ENCODE measurements around the gene IFNK. TPM values are rescaled to one million over a fixed set of nuclear protein-coding genes. Genes with fewer than 3 reads are reported as not detected.

IFNK gene
- total RNA-seq, 1 donor from 2014 or later, result not detected

- no peak for TF ChIP-seq CTCF (IDR thresholded peaks at IDR 0.05; ENCODE audit: partially characterized antibody, unreplicated experiment)
- Mint-ChIP-seq H3K36me3 (ENCODE audit: unreplicated experiment) (no peaks in the 10 kb centered on the region), H3K4me3 (ENCODE audit: unreplicated experiment) (no peak overlapping the region), H3K27me3 (ENCODE audit: unreplicated experiment) (no peaks in the 10 kb centered on the region), H3K27ac (ENCODE audit: unreplicated experiment) (no peak overlapping the region), H3K4me1 (ENCODE audit: low read depth, unreplicated experiment) (peaks cover 8% of the 10 kb centered on the region), H3K9me3 (ENCODE audit: unreplicated experiment) (no peaks in the 10 kb centered on the region)
- DNase-seq, result no peak
Measured at GRCh38 chr9:27536168-27536567, 12.1 kb downstream of the IFNK start.

- Mint-ChIP-seq H3K4me1 (ENCODE audit: low read depth, unreplicated experiment) (peaks cover 8% of the 10 kb centered on the region), H3K9me3 (ENCODE audit: unreplicated experiment) (no peaks in the 10 kb centered on the region), H3K27me3 (ENCODE audit: unreplicated experiment) (no peaks in the 10 kb centered on the region), H3K4me3 (ENCODE audit: unreplicated experiment) (no peak overlapping the region), H3K36me3 (ENCODE audit: unreplicated experiment) (no peaks in the 10 kb centered on the region), H3K27ac (ENCODE audit: unreplicated experiment) (no peak overlapping the region)
- no peak for DNase-seq
- TF ChIP-seq CTCF (IDR thresholded peaks at IDR 0.05; ENCODE audit: partially characterized antibody, unreplicated experiment), result no peak
Measured at GRCh38 chr9:27537027-27537435, 12.9 kb downstream of the IFNK start.

GRCh38 chr9:27537756-27538155 lies 13.7 kb downstream of the IFNK start:
- Mint-ChIP-seq H3K9me3 (ENCODE audit: unreplicated experiment) (no peaks in the 10 kb centered on the region), H3K36me3 (ENCODE audit: unreplicated experiment) (no peaks in the 10 kb centered on the region), H3K27ac (ENCODE audit: unreplicated experiment) (no peak overlapping the region), H3K4me1 (ENCODE audit: low read depth, unreplicated experiment) (peaks cover 6% of the 10 kb centered on the region), H3K4me3 (ENCODE audit: unreplicated experiment) (no peak overlapping the region), H3K27me3 (ENCODE audit: unreplicated experiment) (no peaks in the 10 kb centered on the region)
- no peak for DNase-seq
- no peak for TF ChIP-seq CTCF (IDR thresholded peaks at IDR 0.05; ENCODE audit: partially characterized antibody, unreplicated experiment)

- Mint-ChIP-seq H3K4me1 (ENCODE audit: low read depth, unreplicated experiment) (peaks cover 2% of the 10 kb centered on the region), H3K9me3 (ENCODE audit: unreplicated experiment) (no peaks in the 10 kb centered on the region), H3K27me3 (ENCODE audit: unreplicated experiment) (no peaks in the 10 kb centered on the region), H3K36me3 (ENCODE audit: unreplicated experiment) (no peaks in the 10 kb centered on the region), H3K4me3 (ENCODE audit: unreplicated experiment) (no peak overlapping the region), H3K27ac (ENCODE audit: unreplicated experiment) (no peak overlapping the region)
- no peak for DNase-seq
- no peak for TF ChIP-seq CTCF (IDR thresholded peaks at IDR 0.05; ENCODE audit: partially characterized antibody, unreplicated experiment)
Measured at GRCh38 chr9:27538647-27539046, 14.6 kb downstream of the IFNK start.

GRCh38 chr9:27539479-27540441 lies 15.7 kb downstream of the IFNK start:
- no peaks in the 10 kb centered on the region for H3K9me3 Mint-ChIP-seq (ENCODE audit: unreplicated experiment)

More at GRCh38 chr9:27539479-27540441, 15.7 kb downstream of the IFNK start:
- no peaks in the 10 kb centered on the region for H3K27me3 Mint-ChIP-seq (ENCODE audit: unreplicated experiment)
- H3K36me3 Mint-ChIP-seq (ENCODE audit: unreplicated experiment), result no peaks in the 10 kb centered on the region
- DNase-seq, result no peak
- no peak overlapping the region for H3K27ac Mint-ChIP-seq (ENCODE audit: unreplicated experiment)
- no peak for TF ChIP-seq CTCF (IDR thresholded peaks at IDR 0.05; ENCODE audit: partially characterized antibody, unreplicated experiment)
- H3K4me1 Mint-ChIP-seq (ENCODE audit: low read depth, unreplicated experiment), result no peaks in the 10 kb centered on the region
- H3K4me3 Mint-ChIP-seq (ENCODE audit: unreplicated experiment), result no peak overlapping the region
